ENCODE data around the gene RBM15B.
A peak's percentile ranks its signal among the peaks of the same experiment; 100 is the strongest.

The RBM15B gene

DNA sequence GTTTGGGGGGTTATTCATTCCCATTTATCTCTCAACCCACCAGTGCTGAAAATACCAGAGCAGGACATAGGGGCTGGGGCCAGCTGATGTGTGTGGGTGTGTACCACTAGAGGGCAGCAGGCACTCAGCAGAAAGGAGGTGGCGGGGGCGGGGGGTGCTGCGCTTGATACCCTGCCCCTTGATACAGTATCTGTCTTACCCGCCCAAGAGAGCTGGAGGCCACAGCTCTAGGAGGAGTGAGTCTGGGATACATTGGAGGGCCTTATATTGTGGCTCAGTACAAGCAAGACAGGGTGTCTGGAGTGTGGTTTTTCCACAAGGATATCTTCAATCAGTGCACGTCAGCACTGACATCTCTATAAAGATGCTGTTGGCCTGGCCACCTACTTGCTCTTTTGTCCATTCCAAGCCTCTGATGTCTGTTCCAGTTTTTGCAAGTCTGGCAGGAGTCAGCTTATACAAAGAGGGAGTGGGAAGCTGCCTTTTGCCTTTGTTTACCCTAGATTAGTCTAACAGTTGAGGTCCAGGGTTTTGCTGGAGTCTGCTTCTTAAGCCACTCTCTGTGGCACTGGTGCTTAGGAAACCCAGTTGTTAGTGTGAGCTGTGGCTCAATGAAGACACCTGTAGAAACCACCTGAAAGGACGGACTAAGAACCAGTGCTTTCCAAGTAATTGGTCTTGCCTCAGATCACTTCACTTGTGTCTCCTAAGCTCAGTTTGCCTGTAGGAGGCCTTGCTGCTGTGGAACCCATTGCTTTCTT lies 1.5 kb upstream of the RBM15B start:
- no peak for TF ChIP-seq JUND (IDR thresholded peaks at IDR 0.05; ENCODE audit: low read depth)
- peak in 1 of 2 experiments; percentile 52 for DNase-seq (ENCODE audit: low read depth in 1 of 2, low spot score in 1 of 2)
- in situ Hi-C loops (cut with HindIII; ENCODE audit: low pct_unique_long_range_greater_than_20kb, low sequenced_read_pairs) = no loop called here

DNA sequence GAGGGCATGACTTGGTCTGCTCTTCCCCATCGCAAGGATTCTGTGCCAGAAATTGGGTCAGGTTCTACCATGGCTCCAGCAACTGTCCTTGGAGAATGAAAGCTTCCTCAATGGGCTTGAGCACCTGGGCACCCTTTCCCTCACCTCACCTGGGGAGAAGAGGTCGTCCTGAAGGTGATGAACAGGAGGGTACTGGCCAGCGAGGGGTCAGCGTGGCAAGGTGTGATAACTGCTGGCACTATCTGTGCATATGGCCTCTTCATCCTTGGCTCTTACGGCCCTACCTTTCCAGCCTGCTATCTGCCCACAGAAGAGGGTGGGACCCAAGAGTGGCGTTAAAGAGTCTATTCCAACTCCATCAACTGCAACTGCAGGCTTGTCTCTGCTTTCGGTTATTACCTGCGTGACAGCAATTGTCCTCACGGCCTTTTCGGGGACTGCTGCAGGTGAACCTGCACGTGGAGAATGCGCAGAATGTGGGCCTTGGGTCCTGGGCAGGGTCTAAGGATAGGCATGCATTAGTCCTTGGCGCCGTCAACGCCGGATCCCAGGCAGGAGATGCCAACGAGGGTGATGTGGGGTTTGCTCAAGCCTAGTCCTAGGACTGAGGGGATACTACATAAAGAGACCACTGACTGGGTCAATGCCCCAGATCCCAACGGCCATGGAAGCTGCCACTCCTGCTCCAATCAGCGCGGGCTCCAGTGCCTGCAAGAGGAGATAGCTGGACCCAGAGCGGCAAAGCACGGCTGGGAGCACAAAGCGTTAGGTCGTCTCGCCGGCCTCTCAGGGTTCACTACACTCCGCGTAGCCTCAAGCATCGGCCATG lies 625 bp upstream of the RBM15B start:
- in situ Hi-C loops (cut with HindIII; ENCODE audit: low pct_unique_long_range_greater_than_20kb, low sequenced_read_pairs) = no loop called here
- TF ChIP-seq JUND (IDR thresholded peaks at IDR 0.05; ENCODE audit: low read depth) = no peak
- no peak for DNase-seq (ENCODE audit: low read depth in 1 of 2, low spot score in 1 of 2)

DNA sequence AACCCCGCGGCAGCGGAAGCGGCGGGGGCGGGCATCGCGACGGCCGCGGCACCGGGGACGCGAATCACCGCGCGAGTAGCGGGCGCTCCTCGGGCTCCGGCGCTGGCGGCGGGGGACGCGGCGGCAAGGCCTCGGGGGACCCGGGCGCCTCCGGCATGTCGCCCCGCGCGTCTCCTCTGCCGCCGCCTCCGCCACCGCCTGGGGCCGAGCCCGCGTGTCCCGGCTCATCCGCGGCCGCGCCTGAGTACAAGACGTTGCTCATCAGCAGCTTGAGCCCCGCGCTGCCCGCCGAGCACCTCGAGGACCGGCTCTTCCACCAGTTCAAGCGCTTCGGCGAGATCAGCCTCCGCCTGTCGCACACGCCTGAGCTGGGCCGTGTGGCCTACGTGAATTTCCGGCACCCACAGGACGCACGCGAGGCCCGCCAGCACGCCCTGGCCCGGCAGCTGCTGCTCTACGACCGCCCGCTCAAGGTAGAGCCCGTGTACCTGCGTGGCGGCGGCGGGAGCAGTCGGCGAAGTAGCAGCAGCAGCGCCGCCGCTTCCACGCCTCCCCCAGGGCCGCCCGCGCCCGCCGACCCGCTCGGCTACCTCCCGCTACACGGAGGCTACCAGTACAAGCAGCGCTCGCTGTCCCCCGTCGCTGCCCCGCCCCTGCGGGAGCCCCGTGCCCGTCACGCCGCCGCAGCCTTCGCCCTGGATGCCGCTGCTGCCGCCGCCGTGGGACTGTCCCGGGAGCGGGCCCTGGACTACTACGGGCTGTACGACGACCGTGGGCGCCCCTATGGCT lies 675 bp downstream of the RBM15B start:
- peak in 1 of 2 experiments; percentile 37 for DNase-seq (ENCODE audit: low read depth in 1 of 2, low spot score in 1 of 2)

DNA sequence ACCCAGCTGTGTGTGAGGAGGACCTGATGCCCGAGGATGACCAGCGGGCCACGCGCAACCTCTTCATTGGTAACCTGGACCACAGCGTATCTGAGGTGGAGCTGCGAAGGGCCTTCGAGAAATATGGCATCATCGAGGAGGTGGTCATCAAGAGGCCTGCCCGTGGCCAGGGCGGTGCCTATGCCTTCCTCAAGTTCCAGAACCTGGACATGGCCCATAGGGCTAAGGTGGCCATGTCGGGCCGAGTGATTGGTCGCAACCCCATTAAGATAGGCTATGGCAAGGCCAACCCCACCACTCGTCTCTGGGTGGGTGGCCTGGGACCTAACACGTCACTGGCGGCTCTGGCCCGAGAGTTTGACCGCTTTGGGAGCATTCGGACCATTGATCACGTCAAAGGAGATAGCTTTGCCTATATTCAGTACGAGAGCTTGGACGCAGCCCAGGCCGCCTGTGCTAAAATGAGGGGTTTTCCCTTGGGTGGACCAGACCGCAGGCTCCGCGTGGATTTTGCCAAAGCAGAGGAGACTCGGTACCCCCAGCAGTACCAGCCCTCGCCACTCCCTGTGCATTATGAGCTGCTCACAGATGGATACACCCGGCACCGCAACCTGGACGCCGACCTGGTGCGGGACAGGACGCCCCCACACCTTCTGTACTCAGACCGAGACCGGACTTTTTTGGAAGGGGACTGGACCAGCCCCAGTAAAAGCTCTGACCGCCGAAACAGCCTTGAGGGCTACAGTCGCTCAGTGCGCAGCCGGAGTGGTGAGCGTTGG lies 1.5 kb downstream of the RBM15B start:
- TF ChIP-seq JUND (IDR thresholded peaks at IDR 0.05; ENCODE audit: low read depth) = no peak
- in situ Hi-C loops (cut with HindIII; ENCODE audit: low pct_unique_long_range_greater_than_20kb, low sequenced_read_pairs) = no loop called here
- no peak for DNase-seq (ENCODE audit: low read depth in 1 of 2, low spot score in 1 of 2)

More for the DNA sequence above, 675 bp downstream of the RBM15B start:
- no peak for TF ChIP-seq JUND (IDR thresholded peaks at IDR 0.05; ENCODE audit: low read depth)
- in situ Hi-C loops (cut with HindIII; ENCODE audit: low pct_unique_long_range_greater_than_20kb, low sequenced_read_pairs) = no loop called here

DNA sequence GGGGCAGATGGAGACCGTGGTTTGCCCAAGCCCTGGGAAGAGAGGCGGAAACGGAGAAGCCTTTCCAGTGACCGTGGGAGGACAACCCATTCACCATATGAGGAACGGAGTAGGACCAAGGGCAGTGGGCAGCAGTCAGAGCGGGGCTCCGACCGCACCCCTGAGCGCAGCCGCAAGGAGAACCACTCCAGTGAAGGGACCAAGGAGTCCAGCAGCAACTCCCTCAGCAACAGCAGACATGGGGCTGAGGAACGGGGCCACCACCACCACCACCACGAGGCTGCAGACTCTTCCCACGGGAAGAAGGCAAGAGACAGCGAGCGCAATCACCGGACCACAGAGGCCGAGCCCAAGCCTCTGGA lies 2.0 kb downstream of the RBM15B start:
- TF ChIP-seq JUND (IDR thresholded peaks at IDR 0.05; ENCODE audit: low read depth) = no peak
- no peak for DNase-seq (ENCODE audit: low read depth in 1 of 2, low spot score in 1 of 2)
- in situ Hi-C loops (cut with HindIII; ENCODE audit: low pct_unique_long_range_greater_than_20kb, low sequenced_read_pairs) = no loop called here

DNA sequence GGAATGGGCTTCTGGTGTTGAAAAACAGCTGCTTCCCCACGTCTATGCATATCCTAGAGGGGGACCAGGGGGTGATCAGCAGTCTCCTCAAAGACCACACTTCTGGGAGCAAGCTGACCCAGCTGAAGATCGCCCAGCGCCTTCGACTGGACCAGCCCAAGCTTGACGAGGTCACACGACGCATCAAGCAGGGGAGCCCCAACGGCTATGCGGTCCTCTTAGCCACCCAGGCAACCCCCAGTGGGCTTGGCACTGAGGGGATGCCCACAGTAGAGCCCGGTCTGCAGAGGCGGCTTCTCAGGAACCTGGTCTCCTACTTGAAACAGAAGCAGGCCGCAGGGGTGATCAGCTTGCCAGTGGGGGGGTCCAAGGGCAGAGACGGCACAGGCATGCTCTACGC lies 2.5 kb downstream of the RBM15B start:
- DNase-seq (ENCODE audit: low read depth in 1 of 2, low spot score in 1 of 2) = no peak
- TF ChIP-seq JUND (IDR thresholded peaks at IDR 0.05; ENCODE audit: low read depth) = no peak
- in situ Hi-C loops (cut with HindIII; ENCODE audit: low pct_unique_long_range_greater_than_20kb, low sequenced_read_pairs) = no loop called here

DNA sequence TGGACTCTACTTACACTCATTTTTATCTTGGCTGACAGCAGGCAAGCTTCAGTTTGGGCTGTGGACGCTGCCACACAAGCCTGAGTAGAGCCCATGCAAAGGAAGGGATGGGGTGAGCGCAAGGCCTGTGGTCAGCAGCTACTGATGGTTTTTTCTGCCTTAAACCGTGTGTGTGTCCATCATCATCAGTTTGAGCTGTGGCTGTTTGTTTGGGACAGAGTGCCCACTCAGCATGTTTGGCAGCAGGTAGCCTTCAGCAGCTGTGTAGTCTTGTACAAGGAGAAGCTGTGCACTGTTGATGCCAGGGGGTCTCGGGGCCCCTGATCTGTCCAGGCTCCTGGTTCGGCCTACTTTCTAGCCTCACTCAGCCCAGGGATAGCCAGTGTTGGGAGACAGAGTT lies 3.5 kb downstream of the RBM15B start:
- in situ Hi-C loops (cut with HindIII; ENCODE audit: low pct_unique_long_range_greater_than_20kb, low sequenced_read_pairs) = no loop called here
- DNase-seq (ENCODE audit: low read depth in 1 of 2, low spot score in 1 of 2) = no peak
- no peak for TF ChIP-seq JUND (IDR thresholded peaks at IDR 0.05; ENCODE audit: low read depth)

DNA sequence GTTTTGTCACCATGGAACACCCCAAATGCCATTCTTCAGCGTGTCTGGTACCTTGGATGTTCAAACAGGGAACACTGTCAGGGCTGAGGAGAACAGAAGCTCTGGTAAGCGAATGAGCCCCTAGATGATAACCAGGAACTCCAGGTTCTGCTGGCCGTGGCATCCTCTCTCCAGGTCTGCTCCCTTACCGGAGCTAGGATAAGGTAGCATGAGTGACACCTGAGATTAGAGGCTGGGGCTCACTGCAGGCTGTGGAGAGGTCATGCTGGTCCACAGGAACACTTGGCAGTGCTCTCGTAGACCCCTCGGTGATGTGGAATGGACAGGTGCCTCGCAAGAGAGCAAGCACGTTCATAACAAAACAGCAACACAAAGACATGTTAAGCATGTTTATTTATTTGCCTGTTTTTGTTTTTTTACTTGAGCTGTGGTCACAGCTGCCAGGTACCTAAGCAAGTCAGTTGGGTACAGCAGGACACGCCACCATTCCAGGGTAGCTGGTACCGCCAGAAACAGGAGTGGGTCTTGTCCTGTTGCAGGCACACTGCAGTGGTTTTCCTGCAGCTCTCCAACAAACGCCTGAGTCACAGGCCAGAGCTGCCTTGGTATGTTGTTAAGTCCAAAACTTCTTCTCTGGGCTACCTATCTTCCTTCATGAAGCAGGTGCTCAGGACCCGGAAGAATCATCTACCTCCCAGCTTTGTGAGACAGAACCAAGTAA lies 4.6 kb downstream of the RBM15B start:
- TF ChIP-seq JUND (IDR thresholded peaks at IDR 0.05; ENCODE audit: low read depth) = no peak
- in situ Hi-C loops (cut with HindIII; ENCODE audit: low pct_unique_long_range_greater_than_20kb, low sequenced_read_pairs) = no loop called here
- DNase-seq (ENCODE audit: low read depth in 1 of 2, low spot score in 1 of 2) = no peak

DNA sequence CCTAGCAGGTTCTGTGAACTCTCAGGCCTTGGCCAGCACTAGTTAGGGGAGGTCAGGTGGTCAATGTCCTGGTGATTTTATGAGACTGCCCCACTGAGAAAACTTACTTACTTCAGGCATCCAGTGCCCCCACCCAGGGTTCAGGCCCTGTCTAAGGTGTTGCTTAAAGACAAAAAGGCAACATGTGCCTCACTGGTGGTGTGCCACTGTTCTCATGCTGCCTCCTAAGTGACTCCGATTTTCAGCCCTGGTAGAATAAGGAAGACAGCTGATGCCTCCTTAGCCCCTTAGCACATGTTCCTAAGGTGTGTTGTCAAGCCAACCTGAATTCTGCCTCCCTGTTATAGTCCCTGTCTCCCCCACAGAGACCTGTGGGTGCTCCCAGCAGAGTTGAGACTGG lies 5.3 kb downstream of the RBM15B start:
- in situ Hi-C loops (cut with HindIII; ENCODE audit: low pct_unique_long_range_greater_than_20kb, low sequenced_read_pairs) = no loop called here
- no peak for DNase-seq (ENCODE audit: low read depth in 1 of 2, low spot score in 1 of 2)
- TF ChIP-seq JUND (IDR thresholded peaks at IDR 0.05; ENCODE audit: low read depth) = no peak

DNA sequence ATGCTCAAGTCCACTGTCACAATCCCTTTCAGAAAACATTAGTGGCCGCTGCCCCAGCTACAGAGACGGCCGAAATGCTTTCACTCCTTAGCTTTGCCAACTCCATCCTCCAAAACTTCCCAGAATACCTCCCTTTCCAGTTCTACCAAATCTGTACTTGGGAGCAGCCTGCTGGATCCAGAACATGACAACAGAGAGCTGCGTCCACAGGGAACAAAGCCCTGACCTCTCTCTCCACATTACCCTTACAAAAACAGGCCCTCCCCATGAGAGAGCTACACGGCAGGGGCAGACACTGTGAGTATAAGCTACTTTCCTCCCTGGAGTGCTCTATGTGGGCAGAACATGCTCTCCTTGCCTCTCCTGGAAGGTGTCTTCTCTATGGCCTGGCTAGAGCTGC lies 6.3 kb downstream of the RBM15B start:
- TF ChIP-seq JUND (IDR thresholded peaks at IDR 0.05; ENCODE audit: low read depth) = no peak
- in situ Hi-C loops (cut with HindIII; ENCODE audit: low pct_unique_long_range_greater_than_20kb, low sequenced_read_pairs) = no loop called here
- no peak for DNase-seq (ENCODE audit: low read depth in 1 of 2, low spot score in 1 of 2)

DNA sequence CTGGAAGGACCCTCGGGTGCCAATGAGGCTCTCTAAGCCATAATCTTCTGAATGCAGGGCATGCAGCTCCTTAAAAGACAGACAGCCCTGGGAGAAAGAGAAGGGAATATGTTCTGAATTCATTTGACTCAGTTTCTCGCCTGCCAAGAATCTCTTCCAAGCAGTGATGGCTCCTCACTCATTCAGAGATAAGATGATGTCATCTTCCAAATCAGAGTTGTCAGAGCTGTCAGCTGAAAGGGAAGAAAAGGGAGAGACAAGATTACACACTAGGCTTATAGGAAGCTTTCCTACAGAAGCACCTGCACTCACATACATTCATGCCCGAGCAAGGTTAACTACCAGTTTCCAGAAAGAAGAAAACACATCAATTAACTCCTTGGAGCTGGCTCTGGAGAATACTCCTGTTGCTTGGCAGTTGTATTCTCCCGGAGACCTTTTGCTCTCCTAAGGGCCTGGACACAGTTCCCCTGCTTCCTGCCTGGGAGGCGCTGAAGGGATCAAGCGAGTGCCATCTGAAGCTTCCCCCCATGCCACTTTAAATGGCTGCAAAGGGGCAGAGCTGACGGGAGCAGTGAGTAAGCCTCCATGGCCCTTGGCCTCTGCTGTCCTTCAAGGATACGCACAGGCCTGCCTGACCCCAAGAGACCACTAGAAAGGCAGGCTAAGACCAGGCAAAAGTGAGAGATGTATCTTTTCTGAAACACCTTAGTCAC lies 7.7 kb downstream of the RBM15B start:
- DNase-seq (ENCODE audit: low read depth in 1 of 2, low spot score in 1 of 2) = no peak
- no peak for TF ChIP-seq JUND (IDR thresholded peaks at IDR 0.05; ENCODE audit: low read depth)
- in situ Hi-C loops (cut with HindIII; ENCODE audit: low pct_unique_long_range_greater_than_20kb, low sequenced_read_pairs) = no loop called here

All from T47D (cell line).